Hepatocyte (in vitro differentiated cells): ENCODE measurements around the gene EDAR.

ENCODE experiments used
- CTCF ChIP-seq: fragments of 200-600 bp; sonication (generic); IDR thresholded peaks from 2 replicates; pipeline ENCODE4 v1.5.1; 2016; ENCODE audit warnings: antibody characterized with exemption, mild to moderate bottlenecking; ENCODE audit not compliant: poor library complexity
- EZH2 ChIP-seq: fragments of 200-600 bp; sonication (generic); IDR thresholded peaks from 2 replicates; pipeline ENCODE4 v1.6.1; 2016; ENCODE audit warnings: antibody characterized with exemption, mild to moderate bottlenecking, borderline replicate concordance

- TF ChIP-seq CTCF (no peak), EZH2 (no peak)
Measured at GRCh38 chr2:108904680-108905079, 84.3 kb downstream of the EDAR start.
